GM19452 (cell line): ENCODE results near the gene MED8.
A peak's percentile ranks its signal among the peaks of the same experiment; 100 is the strongest.
"Not testable (repeated sequence)": the region's sequence is repeated elsewhere in the genome, so short reads cannot be mapped to it uniquely, and the experiment has no call there.

ENCODE experiments used
- ATAC-seq: cut with Tn5 transposase; IDR thresholded peaks from one replicate; pipeline ENCODE4 v1.9.1; 2021; ENCODE audit not compliant: unreplicated experiment

Gene MED8

GRCh38 chr1:43386676-43387075 is 2.9 kb downstream of the MED8 start:
- no peak for ATAC-seq

DNA sequence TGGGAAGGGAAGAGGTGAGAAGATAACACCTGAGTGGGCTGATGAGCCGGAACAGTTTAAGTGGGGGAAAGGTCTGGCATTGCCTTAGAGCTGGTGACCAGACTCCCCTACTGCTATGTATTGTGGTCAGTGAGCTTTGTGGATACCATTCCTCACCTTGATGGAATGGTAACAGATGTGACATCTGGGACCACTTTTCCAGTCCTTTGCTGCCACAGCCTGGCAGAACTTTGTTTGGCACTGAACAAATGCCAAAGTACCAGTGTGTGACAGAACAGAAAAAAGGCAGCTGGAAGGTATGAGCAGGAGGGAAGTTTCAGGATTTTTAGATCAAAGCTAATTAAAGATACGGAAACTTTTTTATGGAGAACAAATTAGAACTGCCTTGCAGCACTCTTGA is 6.2 kb downstream of the MED8 start:
- no peak for ATAC-seq

- no peak for ATAC-seq
Observed at GRCh38 chr1:43382027-43382779, 7.4 kb downstream of the MED8 start.

- ATAC-seq = no peak
Observed at GRCh38 chr1:43381612-43382011, 8.0 kb downstream of the MED8 start.

- ATAC-seq = no peak
Observed at GRCh38 chr1:43379476-43379875, 10.1 kb downstream of the MED8 start.

DNA sequence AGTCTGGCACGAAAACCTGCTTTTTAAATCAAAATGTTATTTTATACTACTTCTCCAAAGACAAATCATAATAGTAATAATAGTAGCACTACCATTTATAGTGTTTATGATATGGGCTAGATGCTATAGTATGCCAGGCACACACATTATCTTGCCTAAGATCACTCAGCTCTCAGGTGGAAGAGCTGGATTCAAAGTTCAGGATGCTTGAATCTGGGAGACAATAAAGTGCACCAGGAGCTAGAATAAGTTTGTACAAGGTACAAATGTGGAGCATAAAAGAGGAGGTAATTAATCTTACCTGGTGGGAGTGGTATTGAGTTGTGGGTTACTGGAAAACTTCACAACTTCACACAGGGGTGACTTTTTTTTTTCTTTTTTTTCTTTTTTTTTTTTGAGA is 11.8 kb downstream of the MED8 start:
- ATAC-seq = no peak

GRCh38 chr1:43376723-43377235 is 12.8 kb downstream of the MED8 start:
- ATAC-seq = no peak

DNA sequence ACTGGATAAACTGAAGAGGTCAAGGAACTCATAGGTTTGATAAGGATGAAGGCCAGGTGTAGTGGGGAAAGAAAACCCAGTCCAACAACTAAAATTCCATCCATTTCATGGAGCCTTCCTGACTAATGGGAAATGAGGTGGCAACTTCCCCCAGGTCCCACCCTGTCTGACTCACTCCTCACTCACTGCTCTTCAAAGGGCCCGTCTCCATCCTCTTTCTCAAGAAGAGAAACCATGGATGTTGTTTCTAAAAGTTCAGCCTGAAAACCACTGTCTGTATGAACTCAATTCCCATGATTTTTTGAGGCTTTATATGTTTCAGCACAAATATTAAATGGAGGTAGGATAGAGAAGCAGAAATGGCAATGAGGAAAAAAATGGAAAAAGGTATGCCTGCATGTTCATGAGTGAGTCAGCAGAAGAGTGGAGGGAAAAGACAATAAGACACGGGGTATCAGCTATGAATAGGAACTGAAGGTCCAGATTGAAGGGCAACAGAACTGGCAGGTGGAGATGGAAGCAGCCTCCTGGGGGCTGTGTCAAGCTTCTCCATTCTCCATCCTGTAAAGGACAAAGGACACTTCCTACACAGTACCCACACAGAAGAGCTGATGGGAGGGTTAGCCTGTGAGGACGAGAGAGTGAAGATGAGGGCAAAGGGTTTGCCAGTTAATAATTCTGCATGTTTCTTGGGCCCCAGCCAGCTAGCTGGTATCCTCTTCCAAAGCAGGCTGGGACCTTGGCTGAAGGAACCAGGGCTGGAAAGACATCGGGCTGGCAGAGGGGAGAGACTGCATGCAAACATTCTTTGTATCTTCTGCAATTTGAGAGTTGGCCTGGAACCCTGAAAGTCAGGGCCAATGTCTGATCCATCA is 16.3 kb downstream of the MED8 start:
- no peak for ATAC-seq

- ATAC-seq = no peak
Observed at GRCh38 chr1:43372172-43372571, 17.4 kb downstream of the MED8 start.

DNA sequence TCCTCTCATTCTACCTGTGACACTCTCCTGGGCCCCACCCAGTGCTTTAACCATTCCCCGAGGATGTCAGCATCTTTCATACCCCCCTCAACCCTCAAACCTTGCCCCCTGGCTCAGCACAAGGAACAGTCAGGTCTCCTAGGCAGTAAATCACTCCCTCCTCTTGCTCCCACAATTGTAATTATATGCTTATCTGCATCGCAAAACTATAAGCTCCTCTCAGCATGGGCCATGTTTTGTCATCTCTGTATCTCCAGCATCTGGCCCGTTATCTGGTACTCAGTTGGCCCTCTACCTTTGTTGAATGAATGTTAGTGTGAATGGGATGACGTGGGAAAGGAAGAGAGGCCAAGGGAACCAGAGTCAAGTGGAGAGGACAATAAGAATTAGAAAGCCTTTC is 19.0 kb downstream of the MED8 start:
- ATAC-seq = no peak

GRCh38 chr1:43369779-43370178 is 19.8 kb downstream of the MED8 start:
- ATAC-seq = not testable (repeated sequence)

GRCh38 chr1:43368646-43369020 is 21.0 kb downstream of the MED8 start:
- no peak for ATAC-seq

DNA sequence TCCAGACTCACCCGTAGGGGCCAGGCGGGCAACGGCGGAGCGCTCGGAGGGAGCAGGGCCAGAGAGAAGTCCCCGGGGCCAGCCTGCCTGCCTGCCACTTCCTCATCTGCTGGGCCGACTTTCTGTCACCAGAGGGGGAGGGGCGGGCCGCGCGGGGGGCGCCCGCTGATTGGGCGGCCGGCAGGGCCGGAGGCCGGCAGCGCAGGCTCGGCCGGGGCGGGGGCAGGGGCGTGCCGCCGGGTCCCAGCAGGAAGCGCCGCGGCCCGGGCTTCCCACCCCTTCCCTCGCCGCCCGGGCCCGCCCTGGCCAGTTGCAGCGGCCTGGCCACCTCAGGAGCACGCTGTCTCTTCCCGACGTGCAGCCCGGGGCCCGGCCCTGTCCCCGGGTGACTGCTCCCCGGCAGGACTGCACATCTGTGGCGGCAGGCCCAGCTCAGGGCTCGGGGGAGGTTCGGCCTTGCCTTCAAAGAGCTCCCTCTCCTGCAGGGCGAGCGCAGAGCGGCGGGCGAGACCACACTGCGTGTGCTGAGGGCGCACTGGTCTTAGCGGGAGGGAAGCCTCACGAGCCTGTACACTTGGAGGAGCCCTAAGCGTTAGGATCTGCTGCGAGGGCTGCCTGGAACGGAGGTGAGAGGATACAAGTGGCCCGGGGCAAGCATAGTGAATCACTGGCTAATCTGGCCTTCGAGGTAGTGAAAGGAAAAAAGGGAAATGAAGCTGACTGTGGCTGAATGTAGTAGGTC is 21.5 kb downstream of the MED8 start, which contains the start of gene ELOVL1:
ELOVL1 (minus strand) TSS at position 108 of the 742 bp plus-strand sequence. CDS start 2,402 bp downstream, outside the sequence.
- peak; percentile 77 for ATAC-seq

- ATAC-seq = peak; percentile 33
Observed at GRCh38 chr1:43367026-43367903, 22.3 kb downstream of the MED8 start.

DNA sequence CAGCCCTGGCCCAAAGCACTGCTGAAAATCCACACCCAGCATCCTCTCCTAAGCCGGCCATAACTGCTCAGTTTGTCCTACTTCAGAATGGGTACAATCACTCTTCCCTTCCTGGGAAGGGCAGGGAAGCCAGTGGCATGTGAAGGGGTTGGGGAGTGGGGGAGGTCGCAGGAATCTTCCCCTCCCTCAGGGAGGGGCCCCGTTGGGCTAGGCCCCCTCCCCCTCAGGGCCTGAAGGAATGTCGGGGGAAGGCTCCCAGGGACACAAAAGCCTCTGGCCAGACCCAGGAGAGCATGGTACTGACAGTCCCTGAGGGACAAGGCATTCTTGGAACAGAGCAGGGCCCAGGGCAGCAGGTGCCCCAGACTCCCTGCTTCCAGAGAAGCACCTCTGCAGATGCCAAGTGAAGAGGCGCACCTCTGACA is 23.0 kb downstream of the MED8 start:
- ATAC-seq = no peak

DNA sequence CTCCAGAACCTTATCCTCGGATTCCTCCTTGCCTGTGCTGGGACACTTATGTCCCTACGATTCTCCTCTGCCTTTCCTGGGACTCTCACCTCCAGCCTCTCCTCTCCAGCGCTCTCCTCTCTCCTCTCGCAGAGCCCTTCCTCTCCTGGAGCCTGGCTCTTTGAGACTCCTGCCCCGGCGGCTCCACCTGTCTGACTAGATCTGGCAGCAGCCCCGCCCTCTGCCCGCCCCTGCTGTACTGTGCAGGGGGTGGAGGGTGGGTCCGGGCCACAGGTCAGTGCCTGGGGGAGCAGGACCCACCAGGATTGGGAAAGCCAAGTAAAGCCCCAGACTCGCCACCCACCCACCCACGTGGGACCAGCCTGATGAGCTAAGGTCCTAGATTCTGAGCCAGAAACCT is 23.4 kb downstream of the MED8 start:
- no peak for ATAC-seq

DNA sequence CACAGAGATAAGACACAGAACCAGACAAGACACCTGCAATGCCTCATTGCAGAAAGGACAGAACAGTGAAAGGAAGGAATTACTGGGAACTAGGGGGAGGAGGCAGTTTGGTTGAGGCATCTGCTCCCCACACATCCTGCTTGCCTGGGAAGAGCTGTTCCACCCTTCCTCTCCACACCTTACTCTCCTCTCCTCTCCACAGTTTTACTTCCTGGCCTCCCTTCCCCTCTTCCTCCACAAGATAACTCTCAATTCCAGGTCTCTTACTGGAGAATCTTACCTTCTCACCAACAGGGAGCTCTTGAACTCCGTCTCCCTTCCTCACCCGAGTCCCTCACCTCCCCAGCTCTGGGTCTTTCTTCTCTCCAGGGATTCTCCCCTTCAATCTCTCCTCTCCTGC is 23.9 kb downstream of the MED8 start:
- ATAC-seq = no peak

GRCh38 chr1:43363935-43364525 is 25.6 kb downstream of the MED8 start:
- no peak for ATAC-seq

DNA sequence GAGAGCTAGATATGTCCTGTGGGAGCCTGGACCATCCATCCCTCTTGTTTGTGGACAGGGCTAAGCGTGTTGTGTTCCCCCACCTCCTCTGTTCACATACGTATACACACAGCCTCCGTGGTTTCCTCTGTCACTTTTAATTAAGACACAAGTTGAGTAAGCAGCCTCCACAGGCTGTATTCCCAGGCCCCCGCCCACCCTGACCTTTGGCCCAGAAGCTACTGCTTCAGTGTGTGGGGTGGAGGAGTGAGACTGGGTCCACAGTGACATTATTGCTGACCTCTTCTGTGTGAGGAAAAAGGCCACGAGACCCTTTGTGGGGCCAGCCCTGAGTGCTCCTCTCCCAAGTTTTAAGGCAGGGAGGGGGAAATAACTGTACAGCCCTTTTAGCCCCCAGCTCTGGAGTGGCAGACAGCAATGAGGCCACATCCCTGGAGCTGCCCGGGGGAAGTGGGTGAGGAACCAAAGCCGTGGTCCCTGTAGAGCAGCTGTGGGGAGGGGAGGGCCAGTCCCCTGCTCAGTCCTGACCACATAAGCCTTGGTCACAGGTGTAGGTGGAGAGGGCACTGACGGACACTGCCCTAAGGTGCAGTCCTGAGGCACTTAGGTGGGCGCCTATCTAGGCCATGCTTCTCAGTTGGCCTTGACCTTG is 26.2 kb downstream of the MED8 start:
- no peak for ATAC-seq
